WTC11 (cell line): Measurements from ENCODE around the gene SNRPA.

Source experiments
- AR ChIP-seq: fragments of 250-450 bp; sonication (Bioruptor Pico); IDR thresholded peaks from 2 replicates; pipeline ENCODE4 v1.9.0; 2021; ENCODE audit warnings: mild to moderate bottlenecking
- CREB1 ChIP-seq: sonication (generic); formaldehyde crosslinking; IDR thresholded peaks from 2 replicates; pipeline ENCODE4 v1.8.0; 2023; ENCODE audit warnings: mild to moderate bottlenecking, missing genetic modification reagents
- E2F1 ChIP-seq: sonication (generic); formaldehyde crosslinking; IDR thresholded peaks from 2 replicates; pipeline ENCODE4 v1.8.0; 2022; ENCODE audit warnings: mild to moderate bottlenecking, missing genetic modification reagents
- FOXJ3 ChIP-seq: sonication (generic); formaldehyde crosslinking; IDR thresholded peaks from 2 replicates; pipeline ENCODE4 v1.9.0; 2021; ENCODE audit warnings: missing genetic modification reagents, mild to moderate bottlenecking, borderline replicate concordance
- NFE2L1 ChIP-seq: sonication (generic); formaldehyde crosslinking; IDR thresholded peaks from 2 replicates; pipeline ENCODE4 v1.8.1; 2023; ENCODE audit warnings: missing genetic modification reagents
- SP1 ChIP-seq: sonication (generic); formaldehyde crosslinking; conservative IDR thresholded peaks from 2 replicates; pipeline ENCODE4 v1.8.1; 2022; ENCODE audit warnings: missing genetic modification reagents
- TEAD4 ChIP-seq: sonication (generic); formaldehyde crosslinking; IDR thresholded peaks from 2 replicates; pipeline ENCODE4 v1.8.0; 2022; ENCODE audit warnings: mild to moderate bottlenecking, missing genetic modification reagents
- TP53 ChIP-seq: sonication (generic); formaldehyde crosslinking; IDR thresholded peaks from 2 replicates; pipeline ENCODE4 v1.8.1; 2023; ENCODE audit warnings: mild to moderate bottlenecking, missing genetic modification reagents
- USF2 ChIP-seq: sonication (generic); formaldehyde crosslinking; IDR thresholded peaks from 2 replicates; pipeline ENCODE4 v1.8.1; 2023; ENCODE audit warnings: mild to moderate bottlenecking, missing genetic modification reagents, moderate library complexity
- ZBTB21 ChIP-seq: sonication (generic); formaldehyde crosslinking; IDR thresholded peaks from 2 replicates; pipeline ENCODE4 v1.8.1; 2023; ENCODE audit warnings: mild to moderate bottlenecking, missing genetic modification reagents, borderline replicate concordance
- ZNF423 ChIP-seq: fragments of 250-450 bp; sonication (Bioruptor Pico); IDR thresholded peaks from 2 replicates; pipeline ENCODE4 v2.1.2; 2022; ENCODE audit warnings: mild to moderate bottlenecking, moderate library complexity
- TF ChIP-seq, protein P1 (sequence below): fragments of 200-600 bp; IDR thresholded peaks from 2 replicates; pipeline ENCODE4 v1.8.0; 2022; ENCODE audit warnings: antibody characterized with exemption
- TF ChIP-seq, protein P2 (sequence below): sonication (generic); formaldehyde crosslinking; IDR thresholded peaks from 2 replicates; pipeline ENCODE4 v1.8.1; 2023; ENCODE audit warnings: mild to moderate bottlenecking, missing genetic modification reagents
- TF ChIP-seq, protein P3 (sequence below): sonication (generic); formaldehyde crosslinking; IDR thresholded peaks from 2 replicates; pipeline ENCODE4 v1.8.0; 2022; ENCODE audit warnings: missing genetic modification reagents

GRCh38 chr19:40768869-40769268 is 17.9 kb downstream of the SNRPA start:
- TF ChIP-seq CREB1 (CRISPR knock-in tag) (no peak), TEAD4 (CRISPR knock-in tag) (no peak), ZBTB21 (CRISPR knock-in tag) (no peak), USF2 (CRISPR knock-in tag) (no peak), ZNF423 (CRISPR knock-in tag) (no peak), FOXJ3 (CRISPR knock-in tag) (no peak), AR (CRISPR knock-in tag) (no peak), E2F1 (CRISPR knock-in tag) (no peak), NFE2L1 (CRISPR knock-in tag) (no peak), TP53 (CRISPR knock-in tag) (no peak), SP1 (CRISPR knock-in tag) (no peak)
- TF ChIP-seq, protein P1, sequence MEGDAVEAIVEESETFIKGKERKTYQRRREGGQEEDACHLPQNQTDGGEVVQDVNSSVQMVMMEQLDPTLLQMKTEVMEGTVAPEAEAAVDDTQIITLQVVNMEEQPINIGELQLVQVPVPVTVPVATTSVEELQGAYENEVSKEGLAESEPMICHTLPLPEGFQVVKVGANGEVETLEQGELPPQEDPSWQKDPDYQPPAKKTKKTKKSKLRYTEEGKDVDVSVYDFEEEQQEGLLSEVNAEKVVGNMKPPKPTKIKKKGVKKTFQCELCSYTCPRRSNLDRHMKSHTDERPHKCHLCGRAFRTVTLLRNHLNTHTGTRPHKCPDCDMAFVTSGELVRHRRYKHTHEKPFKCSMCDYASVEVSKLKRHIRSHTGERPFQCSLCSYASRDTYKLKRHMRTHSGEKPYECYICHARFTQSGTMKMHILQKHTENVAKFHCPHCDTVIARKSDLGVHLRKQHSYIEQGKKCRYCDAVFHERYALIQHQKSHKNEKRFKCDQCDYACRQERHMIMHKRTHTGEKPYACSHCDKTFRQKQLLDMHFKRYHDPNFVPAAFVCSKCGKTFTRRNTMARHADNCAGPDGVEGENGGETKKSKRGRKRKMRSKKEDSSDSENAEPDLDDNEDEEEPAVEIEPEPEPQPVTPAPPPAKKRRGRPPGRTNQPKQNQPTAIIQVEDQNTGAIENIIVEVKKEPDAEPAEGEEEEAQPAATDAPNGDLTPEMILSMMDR: no peak
- TF ChIP-seq, protein P2, sequence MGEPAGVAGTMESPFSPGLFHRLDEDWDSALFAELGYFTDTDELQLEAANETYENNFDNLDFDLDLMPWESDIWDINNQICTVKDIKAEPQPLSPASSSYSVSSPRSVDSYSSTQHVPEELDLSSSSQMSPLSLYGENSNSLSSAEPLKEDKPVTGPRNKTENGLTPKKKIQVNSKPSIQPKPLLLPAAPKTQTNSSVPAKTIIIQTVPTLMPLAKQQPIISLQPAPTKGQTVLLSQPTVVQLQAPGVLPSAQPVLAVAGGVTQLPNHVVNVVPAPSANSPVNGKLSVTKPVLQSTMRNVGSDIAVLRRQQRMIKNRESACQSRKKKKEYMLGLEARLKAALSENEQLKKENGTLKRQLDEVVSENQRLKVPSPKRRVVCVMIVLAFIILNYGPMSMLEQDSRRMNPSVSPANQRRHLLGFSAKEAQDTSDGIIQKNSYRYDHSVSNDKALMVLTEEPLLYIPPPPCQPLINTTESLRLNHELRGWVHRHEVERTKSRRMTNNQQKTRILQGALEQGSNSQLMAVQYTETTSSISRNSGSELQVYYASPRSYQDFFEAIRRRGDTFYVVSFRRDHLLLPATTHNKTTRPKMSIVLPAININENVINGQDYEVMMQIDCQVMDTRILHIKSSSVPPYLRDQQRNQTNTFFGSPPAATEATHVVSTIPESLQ: no peak
- TF ChIP-seq, protein P3, sequence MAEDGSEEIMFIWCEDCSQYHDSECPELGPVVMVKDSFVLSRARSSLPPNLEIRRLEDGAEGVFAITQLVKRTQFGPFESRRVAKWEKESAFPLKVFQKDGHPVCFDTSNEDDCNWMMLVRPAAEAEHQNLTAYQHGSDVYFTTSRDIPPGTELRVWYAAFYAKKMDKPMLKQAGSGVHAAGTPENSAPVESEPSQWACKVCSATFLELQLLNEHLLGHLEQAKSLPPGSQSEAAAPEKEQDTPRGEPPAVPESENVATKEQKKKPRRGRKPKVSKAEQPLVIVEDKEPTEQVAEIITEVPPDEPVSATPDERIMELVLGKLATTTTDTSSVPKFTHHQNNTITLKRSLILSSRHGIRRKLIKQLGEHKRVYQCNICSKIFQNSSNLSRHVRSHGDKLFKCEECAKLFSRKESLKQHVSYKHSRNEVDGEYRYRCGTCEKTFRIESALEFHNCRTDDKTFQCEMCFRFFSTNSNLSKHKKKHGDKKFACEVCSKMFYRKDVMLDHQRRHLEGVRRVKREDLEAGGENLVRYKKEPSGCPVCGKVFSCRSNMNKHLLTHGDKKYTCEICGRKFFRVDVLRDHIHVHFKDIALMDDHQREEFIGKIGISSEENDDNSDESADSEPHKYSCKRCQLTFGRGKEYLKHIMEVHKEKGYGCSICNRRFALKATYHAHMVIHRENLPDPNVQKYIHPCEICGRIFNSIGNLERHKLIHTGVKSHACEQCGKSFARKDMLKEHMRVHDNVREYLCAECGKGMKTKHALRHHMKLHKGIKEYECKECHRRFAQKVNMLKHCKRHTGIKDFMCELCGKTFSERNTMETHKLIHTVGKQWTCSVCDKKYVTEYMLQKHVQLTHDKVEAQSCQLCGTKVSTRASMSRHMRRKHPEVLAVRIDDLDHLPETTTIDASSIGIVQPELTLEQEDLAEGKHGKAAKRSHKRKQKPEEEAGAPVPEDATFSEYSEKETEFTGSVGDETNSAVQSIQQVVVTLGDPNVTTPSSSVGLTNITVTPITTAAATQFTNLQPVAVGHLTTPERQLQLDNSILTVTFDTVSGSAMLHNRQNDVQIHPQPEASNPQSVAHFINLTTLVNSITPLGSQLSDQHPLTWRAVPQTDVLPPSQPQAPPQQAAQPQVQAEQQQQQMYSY (CRISPR knock-in tag): no peak
